DMS 273 treated with DMSO at 0.1 percent for 48 hours (cell line): Measurements from ENCODE around the gene ZNF700.
"Not testable (repeated sequence)": the region's sequence is repeated elsewhere in the genome, so short reads cannot be mapped to it uniquely, and the experiment has no call there.

Experiments used
- DNase-seq: peaks from one replicate; lab custom pipeline; 2025; lab: John Stamatoyannopoulos, UW

ZNF700 gene

DNA sequence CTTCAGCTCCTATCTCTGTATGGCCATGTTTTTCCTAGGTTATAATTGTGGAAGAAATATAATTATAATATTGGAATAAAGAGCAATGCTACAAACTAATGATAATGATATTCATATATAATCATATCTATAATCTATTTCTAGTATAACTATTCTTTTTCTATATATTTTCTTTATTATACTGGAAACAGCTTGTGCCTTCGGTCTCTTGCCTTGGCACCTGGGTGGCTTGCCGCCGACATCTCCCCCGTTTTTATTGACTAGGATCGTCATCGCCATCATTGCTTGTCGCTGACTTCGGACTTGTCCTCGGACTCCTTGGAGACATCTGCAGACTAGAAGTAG lies 64.2 kb downstream of the ZNF700 start:
- DNase-seq = no peak

DNA sequence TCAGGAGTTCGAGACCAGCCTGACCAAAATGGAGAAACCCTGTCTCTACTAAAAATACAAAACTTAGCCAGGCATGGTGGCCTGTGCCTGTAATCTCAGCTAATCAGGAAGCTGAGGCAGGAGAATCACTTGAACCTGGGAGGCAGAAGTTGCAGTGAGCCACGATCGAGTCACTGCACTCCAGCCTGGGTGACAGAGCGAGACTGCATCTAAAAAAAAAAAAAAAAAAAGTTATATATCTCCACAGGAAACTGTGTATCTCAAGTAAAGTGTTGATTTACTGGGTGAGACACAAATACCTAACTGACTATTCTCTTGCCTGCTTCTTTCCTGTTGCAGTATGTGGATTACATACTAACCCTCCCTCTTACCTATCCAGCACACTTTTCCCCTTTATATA lies 67.0 kb downstream of the ZNF700 start:
- not testable (repeated sequence) for DNase-seq

DNA sequence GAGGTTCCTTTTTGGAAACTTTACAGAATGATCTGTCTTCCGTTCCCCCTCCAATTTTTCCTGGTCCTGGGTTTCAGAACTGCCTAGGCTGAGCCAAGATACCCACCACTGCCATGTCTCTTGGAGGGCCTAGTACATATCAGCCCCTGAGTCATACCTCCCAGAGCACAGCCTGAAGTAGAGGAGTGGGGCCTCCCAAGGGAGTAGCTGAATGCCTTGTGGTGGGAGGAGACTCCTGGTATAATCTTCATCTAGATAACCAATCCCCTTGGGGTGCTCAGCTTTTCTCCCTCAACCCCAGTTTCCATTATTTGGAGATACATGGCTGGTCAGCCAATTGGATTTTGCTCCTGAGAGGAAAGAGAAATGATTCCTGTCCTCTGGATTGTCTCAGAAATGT lies 70.3 kb downstream of the ZNF700 start:
- DNase-seq = no peak
